Measurements from ENCODE around the gene MEGF8.

Gene MEGF8

GRCh38 chr19:42370626-42371175, 45.3 kb downstream of the MEGF8 start:
- H2AFZ ChIP-seq (ENCODE audit: low read depth, low read length), result no peak overlapping the region
- H3K9ac ChIP-seq (ENCODE audit: low read length), result no peak overlapping the region
- H4K20me1 ChIP-seq (ENCODE audit: insufficient read depth, low read length), result no peaks in the 10 kb centered on the region
- no peak overlapping the region for H3K27ac ChIP-seq (ENCODE audit: low read length)
- H3K36me3 ChIP-seq (replicated peaks; ENCODE audit: low read depth, low read length), result peaks cover 6% of the 10 kb centered on the region
- no peak overlapping the region for H3K4me2 ChIP-seq (ENCODE audit: low read length)
- no peaks in the 10 kb centered on the region for H3K9me3 ChIP-seq (ENCODE audit: insufficient read depth, low read length)
- no peak overlapping the region for H3K4me3 ChIP-seq (ENCODE audit: low read length)
- H3K79me2 ChIP-seq (ENCODE audit: low read length), result no peaks in the 10 kb centered on the region
- H3K27me3 ChIP-seq (ENCODE audit: low read depth, low read length), result no peaks in the 10 kb centered on the region
- TF ChIP-seq CTCF (IDR thresholded peaks at IDR 0.05; ENCODE audit: low read depth, low read length) (no peak), EZH2phosphoT487 (IDR thresholded peaks at IDR 0.05; ENCODE audit: low read depth) (no peak)
- peaks cover 14% of the 10 kb centered on the region; the same call in 1 of the 2 replicates for H3K4me1 ChIP-seq (ENCODE audit: low read length)

GRCh38 chr19:42374826-42375376, 49.5 kb downstream of the MEGF8 start:
- Histone ChIP-seq H3K4me1 (ENCODE audit: low read length) (peaks cover 14% of the 10 kb centered on the region; the same call in 1 of the 2 replicates), H2AFZ (ENCODE audit: low read depth, low read length) (no peak overlapping the region), H3K27ac (ENCODE audit: low read length) (no peak overlapping the region), H3K9me3 (ENCODE audit: insufficient read depth, low read length) (no peaks in the 10 kb centered on the region), H3K36me3 (replicated peaks; ENCODE audit: low read depth, low read length) (peaks cover 6% of the 10 kb centered on the region), H3K27me3 (ENCODE audit: low read depth, low read length) (peaks cover 5% of the 10 kb centered on the region; the same call in 1 of the 2 replicates), H3K9ac (ENCODE audit: low read length) (no peak overlapping the region), H4K20me1 (ENCODE audit: insufficient read depth, low read length) (no peaks in the 10 kb centered on the region), H3K4me2 (ENCODE audit: low read length) (no peak overlapping the region), H3K79me2 (ENCODE audit: low read length) (no peaks in the 10 kb centered on the region), H3K4me3 (ENCODE audit: low read length) (no peak overlapping the region)
- TF ChIP-seq CTCF (IDR thresholded peaks at IDR 0.05; ENCODE audit: low read depth, low read length) (no peak), EZH2phosphoT487 (IDR thresholded peaks at IDR 0.05; ENCODE audit: low read depth) (no peak)

GRCh38 chr19:42375415-42376176, 50.2 kb downstream of the MEGF8 start:
- no peaks in the 10 kb centered on the region for H3K9me3 ChIP-seq (ENCODE audit: insufficient read depth, low read length)
- H3K79me2 ChIP-seq (ENCODE audit: low read length), result no peaks in the 10 kb centered on the region
- peaks cover 12% of the 10 kb centered on the region; the same call in 1 of the 2 replicates for H3K4me1 ChIP-seq (ENCODE audit: low read length)
- H3K9ac ChIP-seq (ENCODE audit: low read length), result no peak overlapping the region
- H2AFZ ChIP-seq (ENCODE audit: low read depth, low read length), result no peak overlapping the region
- TF ChIP-seq CTCF (IDR thresholded peaks at IDR 0.05; ENCODE audit: low read depth, low read length), result no peak
- TF ChIP-seq EZH2phosphoT487 (IDR thresholded peaks at IDR 0.05; ENCODE audit: low read depth), result no peak
- no peak overlapping the region for H3K4me2 ChIP-seq (ENCODE audit: low read length)
- H4K20me1 ChIP-seq (ENCODE audit: insufficient read depth, low read length), result no peaks in the 10 kb centered on the region
- H3K36me3 ChIP-seq (replicated peaks; ENCODE audit: low read depth, low read length), result peaks cover 6% of the 10 kb centered on the region
- peaks cover 10% of the 10 kb centered on the region for H3K27me3 ChIP-seq (ENCODE audit: low read depth, low read length)
- H3K4me3 ChIP-seq (ENCODE audit: low read length), result no peak overlapping the region
- H3K27ac ChIP-seq (ENCODE audit: low read length), result no peak overlapping the region

DNA sequence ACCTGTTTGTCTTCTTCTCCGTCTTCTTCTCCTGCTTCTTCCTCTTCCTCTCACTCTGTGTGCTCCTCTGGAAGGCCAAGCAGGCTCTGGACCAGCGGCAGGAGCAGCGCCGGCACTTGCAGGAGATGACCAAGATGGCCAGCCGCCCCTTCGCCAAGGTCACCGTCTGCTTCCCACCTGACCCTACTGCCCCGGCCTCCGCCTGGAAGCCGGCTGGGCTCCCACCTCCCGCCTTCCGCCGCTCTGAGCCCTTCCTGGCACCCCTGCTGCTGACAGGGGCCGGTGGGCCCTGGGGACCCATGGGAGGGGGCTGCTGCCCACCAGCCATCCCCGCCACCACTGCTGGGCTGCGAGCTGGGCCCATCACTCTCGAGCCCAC, 50.7 kb downstream of the MEGF8 start:
- TF ChIP-seq CTCF (IDR thresholded peaks at IDR 0.05; ENCODE audit: low read depth, low read length), result no peak
- TF ChIP-seq EZH2phosphoT487 (IDR thresholded peaks at IDR 0.05; ENCODE audit: low read depth), result no peak
- no peaks in the 10 kb centered on the region for H3K9me3 ChIP-seq (ENCODE audit: insufficient read depth, low read length)
- H3K79me2 ChIP-seq (ENCODE audit: low read length), result no peaks in the 10 kb centered on the region
- no peak overlapping the region for H2AFZ ChIP-seq (ENCODE audit: low read depth, low read length)
- no peak overlapping the region for H3K4me2 ChIP-seq (ENCODE audit: low read length)
- H3K4me1 ChIP-seq (ENCODE audit: low read length), result peaks cover 12% of the 10 kb centered on the region; the same call in 1 of the 2 replicates
- no peak overlapping the region for H3K9ac ChIP-seq (ENCODE audit: low read length)
- H3K36me3 ChIP-seq (replicated peaks; ENCODE audit: low read depth, low read length), result peaks cover 4% of the 10 kb centered on the region
- H3K4me3 ChIP-seq (ENCODE audit: low read length), result no peak overlapping the region
- H4K20me1 ChIP-seq (ENCODE audit: insufficient read depth, low read length), result no peaks in the 10 kb centered on the region
- no peak overlapping the region for H3K27ac ChIP-seq (ENCODE audit: low read length)
- H3K27me3 ChIP-seq (ENCODE audit: low read depth, low read length), result peaks cover 13% of the 10 kb centered on the region
